ENCODE data around the gene CD55.
A peak's percentile ranks its signal among the peaks of the same experiment; 100 is the strongest.

Gene CD55, protein sequence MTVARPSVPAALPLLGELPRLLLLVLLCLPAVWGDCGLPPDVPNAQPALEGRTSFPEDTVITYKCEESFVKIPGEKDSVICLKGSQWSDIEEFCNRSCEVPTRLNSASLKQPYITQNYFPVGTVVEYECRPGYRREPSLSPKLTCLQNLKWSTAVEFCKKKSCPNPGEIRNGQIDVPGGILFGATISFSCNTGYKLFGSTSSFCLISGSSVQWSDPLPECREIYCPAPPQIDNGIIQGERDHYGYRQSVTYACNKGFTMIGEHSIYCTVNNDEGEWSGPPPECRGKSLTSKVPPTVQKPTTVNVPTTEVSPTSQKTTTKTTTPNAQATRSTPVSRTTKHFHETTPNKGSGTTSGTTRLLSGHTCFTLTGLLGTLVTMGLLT

GRCh38 chr1:207321079-207321789, at the start of gene CD55:
CD55 (plus strand) TSS chr1:207321678; CDS start chr1:207321766, 88 bp downstream.
- ChIA-PET POLR2A (interaction anchor here (0.6 to 1.2 kb wide), 5 partner anchors 9 to 80 kb away, joined by 3 to 5 read pairs (median 3); no protein-coding TSS in a partner anchor), CTCF (interaction anchor here (1.0 to 2.9 kb wide), 5 partner anchors 9 to 714 kb away, joined by 3 to 11 read pairs (median 4); no protein-coding TSS in a partner anchor)
- H3K4me3 ChIP-seq (ENCODE audit: low read depth, low read length): peak within 1 kb of the TSS; percentile 69
- no peak for DNase-seq (ENCODE audit: low read depth, low spot score)
- TF ChIP-seq, protein P1, sequence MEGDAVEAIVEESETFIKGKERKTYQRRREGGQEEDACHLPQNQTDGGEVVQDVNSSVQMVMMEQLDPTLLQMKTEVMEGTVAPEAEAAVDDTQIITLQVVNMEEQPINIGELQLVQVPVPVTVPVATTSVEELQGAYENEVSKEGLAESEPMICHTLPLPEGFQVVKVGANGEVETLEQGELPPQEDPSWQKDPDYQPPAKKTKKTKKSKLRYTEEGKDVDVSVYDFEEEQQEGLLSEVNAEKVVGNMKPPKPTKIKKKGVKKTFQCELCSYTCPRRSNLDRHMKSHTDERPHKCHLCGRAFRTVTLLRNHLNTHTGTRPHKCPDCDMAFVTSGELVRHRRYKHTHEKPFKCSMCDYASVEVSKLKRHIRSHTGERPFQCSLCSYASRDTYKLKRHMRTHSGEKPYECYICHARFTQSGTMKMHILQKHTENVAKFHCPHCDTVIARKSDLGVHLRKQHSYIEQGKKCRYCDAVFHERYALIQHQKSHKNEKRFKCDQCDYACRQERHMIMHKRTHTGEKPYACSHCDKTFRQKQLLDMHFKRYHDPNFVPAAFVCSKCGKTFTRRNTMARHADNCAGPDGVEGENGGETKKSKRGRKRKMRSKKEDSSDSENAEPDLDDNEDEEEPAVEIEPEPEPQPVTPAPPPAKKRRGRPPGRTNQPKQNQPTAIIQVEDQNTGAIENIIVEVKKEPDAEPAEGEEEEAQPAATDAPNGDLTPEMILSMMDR (IDR thresholded peaks at IDR 0.05; ENCODE audit: insufficient read depth, low read length, missing control alignments): peak; percentile 27

DNA sequence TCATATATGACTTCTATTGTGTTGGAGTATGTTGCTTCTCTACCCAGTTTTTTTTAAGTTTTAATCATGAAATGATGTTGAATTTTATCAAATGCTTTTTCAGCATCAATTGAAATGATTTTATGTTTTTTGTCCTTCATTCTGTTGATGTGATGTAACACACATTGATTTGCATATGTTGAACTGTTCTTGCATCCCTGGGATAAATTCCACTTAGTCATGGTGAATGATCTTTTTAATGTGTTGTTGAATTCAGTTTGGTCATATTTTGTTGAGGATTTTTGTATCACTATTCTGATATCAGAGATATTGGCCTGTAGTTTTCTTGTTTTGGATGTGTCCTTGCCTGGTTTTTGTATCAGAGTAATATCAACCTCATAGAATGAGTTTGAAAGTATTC, 46.6 kb upstream of the CD55 start:
- no peak for DNase-seq (ENCODE audit: low read depth, low spot score)

DNA sequence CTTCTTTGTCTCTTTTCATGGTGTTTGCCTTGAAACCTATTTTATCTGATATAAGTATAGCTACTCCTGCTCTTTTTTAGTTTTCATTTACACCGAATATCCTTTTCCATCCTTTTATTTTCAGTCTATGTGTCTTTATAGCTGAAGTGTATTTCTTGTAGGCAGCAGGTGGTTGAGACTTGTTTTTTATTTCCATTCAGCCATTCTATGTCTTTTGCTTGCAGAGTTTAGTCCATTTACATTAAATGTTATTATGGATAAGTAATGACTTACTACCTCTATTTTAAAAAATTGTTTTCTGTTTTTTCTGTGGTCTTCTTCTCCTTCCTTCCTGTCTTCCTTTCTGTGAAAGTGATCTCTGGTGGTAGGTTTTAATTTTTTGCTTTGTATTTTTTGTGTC, 45.0 kb upstream of the CD55 start:
- ChIA-PET CTCF (no interaction called here), POLR2A (no interaction called here)
- DNase-seq (ENCODE audit: low read depth, low spot score): no peak
- no peak overlapping the region for H3K4me3 ChIP-seq (ENCODE audit: low read depth, low read length)
- TF ChIP-seq, protein P1 (IDR thresholded peaks at IDR 0.05; ENCODE audit: insufficient read depth, low read length, missing control alignments): no peak

More for the DNA sequence above, 46.6 kb upstream of the CD55 start:
- CTCF ChIA-PET: no interaction called here
- TF ChIP-seq, protein P1 (IDR thresholded peaks at IDR 0.05; ENCODE audit: insufficient read depth, low read length, missing control alignments): no peak
- no peak overlapping the region for H3K4me3 ChIP-seq (ENCODE audit: low read depth, low read length)
- POLR2A ChIA-PET: no interaction called here

GRCh38 chr1:207277241-207277640, 44.2 kb upstream of the CD55 start:
- H3K4me3 ChIP-seq (ENCODE audit: low read depth, low read length): no peak overlapping the region
- POLR2A ChIA-PET: no interaction called here
- CTCF ChIA-PET: no interaction called here
- no peak for DNase-seq (ENCODE audit: low read depth, low spot score)
- TF ChIP-seq, protein P1 (IDR thresholded peaks at IDR 0.05; ENCODE audit: insufficient read depth, low read length, missing control alignments): no peak

GRCh38 chr1:207279652-207280051, 41.8 kb upstream of the CD55 start:
- no peak for DNase-seq (ENCODE audit: low read depth, low spot score)
- ChIA-PET CTCF (no interaction called here), POLR2A (no interaction called here)
- no peak overlapping the region for H3K4me3 ChIP-seq (ENCODE audit: low read depth, low read length)
- TF ChIP-seq, protein P1 (IDR thresholded peaks at IDR 0.05; ENCODE audit: insufficient read depth, low read length, missing control alignments): no peak

- no peak for DNase-seq (ENCODE audit: low read depth, low spot score)
- POLR2A ChIA-PET: no interaction called here
- CTCF ChIA-PET: no interaction called here
- H3K4me3 ChIP-seq (ENCODE audit: low read depth, low read length): no peak overlapping the region
- TF ChIP-seq, protein P1 (IDR thresholded peaks at IDR 0.05; ENCODE audit: insufficient read depth, low read length, missing control alignments): no peak
Measured at GRCh38 chr1:207280706-207281105, 40.8 kb upstream of the CD55 start.

All from AG04449 (cell line).